DOHH2 (cell line): ENCODE results near the gene ESRRA.

ENCODE experiments used
- H3F3A ChIP-seq: fragments of 200-600 bp; sonication (generic), shearing (Covaris generic); 2 replicates; pipeline ENCODE4 v1.6.0; 2016; ENCODE audit warnings: antibody characterized with exemption, mild to moderate bottlenecking; ENCODE audit not compliant: control insufficient read depth, insufficient read depth
- H3K27ac ChIP-seq: fragments of 200-600 bp; sonication (generic); 2 replicates; pipeline ENCODE4 v1.5.1; 2014; ENCODE audit warnings: low read depth, mild to moderate bottlenecking, low read length, moderate library complexity
- H3K27me3 ChIP-seq: fragments of 200-600 bp; sonication (generic); 2 replicates; pipeline ENCODE4 v1.6.1; 2014; ENCODE audit warnings: mild to moderate bottlenecking, low read length, mixed read lengths; ENCODE audit not compliant: control insufficient read depth
- H3K36me3 ChIP-seq: fragments of 200-600 bp; sonication (generic); 2 replicates; pipeline ENCODE4 v1.6.1; 2014; ENCODE audit warnings: mild to moderate bottlenecking, low read length, moderate library complexity, mixed read lengths; ENCODE audit not compliant: control insufficient read depth
- H3K4me1 ChIP-seq: fragments of 200-600 bp; sonication (generic); 2 replicates; pipeline ENCODE4 v1.6.1; 2014; ENCODE audit warnings: mild to moderate bottlenecking, low read length, mixed read lengths; ENCODE audit not compliant: control insufficient read depth
- H3K4me2 ChIP-seq: fragments of 200-600 bp; sonication (generic); 2 replicates; pipeline ENCODE4 v1.6.0; 2014; ENCODE audit warnings: mild to moderate bottlenecking, low read length, moderate library complexity
- H3K4me3 ChIP-seq: fragments of 200-600 bp; sonication (generic); 2 replicates; pipeline ENCODE4 v1.5.1; 2014; ENCODE audit warnings: mild to moderate bottlenecking, low read length, mixed read lengths
- H3K79me2 ChIP-seq: fragments of 200-600 bp; sonication (generic); 2 replicates; pipeline ENCODE4 v1.6.1; 2014; ENCODE audit warnings: mild to moderate bottlenecking, low read length, mixed read lengths; ENCODE audit not compliant: control insufficient read depth
- H3K9me2 ChIP-seq: fragments of 200-600 bp; sonication (generic); replicated peaks from 2 replicates; pipeline ENCODE4 v1.6.1; 2014; ENCODE audit warnings: mild to moderate bottlenecking, low read length, mixed read lengths; ENCODE audit not compliant: control insufficient read depth
- H3K9me3 ChIP-seq: fragments of 200-600 bp; sonication (generic); 2 replicates; pipeline ENCODE4 v1.6.1; 2014; ENCODE audit warnings: antibody characterized with exemption, low read length, mixed read lengths; ENCODE audit not compliant: control insufficient read depth, insufficient read depth
- H4K20me1 ChIP-seq: fragments of 200-600 bp; sonication (generic); 2 replicates; pipeline ENCODE4 v1.6.0; 2014; ENCODE audit warnings: low read depth, mild to moderate bottlenecking, antibody characterized with exemption, low read length, moderate library complexity; ENCODE audit not compliant: control insufficient read depth, insufficient read depth
- CTCF ChIP-seq: fragments of 200-600 bp; sonication (generic); IDR thresholded peaks from one replicate; pipeline ENCODE4 v1.5.1; 2014; ENCODE audit warnings: antibody characterized with exemption, mild to moderate bottlenecking, low read depth, low read length; ENCODE audit not compliant: poor library complexity, severe bottlenecking
- EZH2phosphoT487 ChIP-seq: fragments of 200-600 bp; sonication (generic); IDR thresholded peaks from 2 replicates; pipeline ENCODE4 v1.6.1; 2017; ENCODE audit warnings: borderline replicate concordance, mild to moderate bottlenecking, antibody characterized with exemption, low read length, moderate library complexity, mixed read lengths

Gene ESRRA

GRCh38 chr11:64266339-64266738 lies 39.0 kb upstream of the ESRRA start:
- Histone ChIP-seq H3K27me3 (no peaks in the 10 kb centered on the region), H3K9me3 (no peaks in the 10 kb centered on the region), H3F3A (peaks cover 4% of the 10 kb centered on the region; the same call in 1 of the 2 replicates), H3K4me1 (peaks cover 14% of the 10 kb centered on the region), H3K79me2 (peaks cover 16% of the 10 kb centered on the region), H3K27ac (no peak overlapping the region), H3K9me2 (no peaks in the 10 kb centered on the region), H4K20me1 (no peaks in the 10 kb centered on the region), H3K4me2 (no peak overlapping the region), H3K36me3 (peaks cover 35% of the 10 kb centered on the region), H3K4me3 (no peak overlapping the region)
- TF ChIP-seq CTCF: no peak
- no peak for TF ChIP-seq EZH2phosphoT487

DNA sequence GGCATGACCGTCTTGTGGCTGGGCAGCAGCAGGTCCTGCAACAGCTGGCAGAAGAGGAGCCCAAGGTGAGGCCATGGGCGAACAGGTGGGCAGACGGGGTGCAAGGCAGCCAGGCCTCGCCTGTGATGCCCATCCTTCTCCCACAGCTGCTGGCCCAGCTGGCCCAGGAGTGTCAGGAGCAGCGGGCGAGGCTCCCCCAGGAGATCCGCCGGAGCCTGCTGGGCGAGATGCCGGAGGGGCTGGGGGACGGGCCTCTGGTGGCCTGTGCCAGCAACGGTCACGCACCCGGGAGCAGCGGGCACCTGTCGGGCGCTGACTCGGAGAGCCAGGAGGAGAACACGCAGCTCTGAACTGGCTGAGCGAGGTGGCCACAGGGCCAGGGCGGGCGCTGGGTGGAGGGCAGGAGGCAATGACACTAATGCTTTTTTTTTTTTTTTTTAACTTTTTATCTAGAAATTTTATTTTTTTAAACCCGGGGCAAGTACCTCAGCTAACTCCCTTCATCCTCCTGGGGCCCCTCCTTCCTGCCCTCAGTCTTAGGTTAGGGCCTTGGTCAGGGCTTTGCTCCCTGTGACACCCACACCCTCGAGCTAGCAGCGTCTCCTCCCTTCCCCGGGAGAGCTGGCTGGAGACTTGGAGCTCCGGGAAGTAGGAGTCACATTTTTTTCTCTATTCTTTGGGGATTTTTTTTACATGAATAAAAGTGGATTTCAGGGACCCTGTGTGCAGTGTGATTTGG lies 37.9 kb upstream of the ESRRA start:
- Histone ChIP-seq H3F3A (peaks cover 9% of the 10 kb centered on the region), H3K27ac (no peak overlapping the region), H3K4me3 (no peak overlapping the region), H4K20me1 (no peaks in the 10 kb centered on the region), H3K9me2 (no peaks in the 10 kb centered on the region), H3K4me1 (peaks cover 24% of the 10 kb centered on the region), H3K79me2 (peaks cover 26% of the 10 kb centered on the region), H3K9me3 (no peaks in the 10 kb centered on the region), H3K27me3 (no peaks in the 10 kb centered on the region), H3K36me3 (peaks cover 39% of the 10 kb centered on the region), H3K4me2 (no peak overlapping the region)
- no peak for TF ChIP-seq EZH2phosphoT487
- no peak for TF ChIP-seq CTCF

GRCh38 chr11:64268025-64268892 lies 37.1 kb upstream of the ESRRA start:
- peak overlapping the region; percentile 90 for H3K27ac ChIP-seq

More at GRCh38 chr11:64268025-64268892, 37.1 kb upstream of the ESRRA start:
- H3K4me2 ChIP-seq: peak overlapping the region; percentile 100
- H3K4me3 ChIP-seq: peak overlapping the region; percentile 90
- TF ChIP-seq EZH2phosphoT487 (no peak), CTCF (no peak)
- H3K9me2 ChIP-seq: no peaks in the 10 kb centered on the region
- no peaks in the 10 kb centered on the region for H3K27me3 ChIP-seq
- no peaks in the 10 kb centered on the region for H4K20me1 ChIP-seq
- peaks cover 30% of the 10 kb centered on the region for H3K79me2 ChIP-seq
- peaks cover 12% of the 10 kb centered on the region for H3F3A ChIP-seq
- H3K36me3 ChIP-seq: peaks cover 38% of the 10 kb centered on the region
- H3K4me1 ChIP-seq: peaks cover 26% of the 10 kb centered on the region
- no peaks in the 10 kb centered on the region for H3K9me3 ChIP-seq
